ENCODE measurements around the gene APOF.
"Not testable (repeated sequence)": the region's sequence is repeated elsewhere in the genome, so short reads cannot be mapped to it uniquely, and the experiment has no call there.

APOF gene

DNA sequence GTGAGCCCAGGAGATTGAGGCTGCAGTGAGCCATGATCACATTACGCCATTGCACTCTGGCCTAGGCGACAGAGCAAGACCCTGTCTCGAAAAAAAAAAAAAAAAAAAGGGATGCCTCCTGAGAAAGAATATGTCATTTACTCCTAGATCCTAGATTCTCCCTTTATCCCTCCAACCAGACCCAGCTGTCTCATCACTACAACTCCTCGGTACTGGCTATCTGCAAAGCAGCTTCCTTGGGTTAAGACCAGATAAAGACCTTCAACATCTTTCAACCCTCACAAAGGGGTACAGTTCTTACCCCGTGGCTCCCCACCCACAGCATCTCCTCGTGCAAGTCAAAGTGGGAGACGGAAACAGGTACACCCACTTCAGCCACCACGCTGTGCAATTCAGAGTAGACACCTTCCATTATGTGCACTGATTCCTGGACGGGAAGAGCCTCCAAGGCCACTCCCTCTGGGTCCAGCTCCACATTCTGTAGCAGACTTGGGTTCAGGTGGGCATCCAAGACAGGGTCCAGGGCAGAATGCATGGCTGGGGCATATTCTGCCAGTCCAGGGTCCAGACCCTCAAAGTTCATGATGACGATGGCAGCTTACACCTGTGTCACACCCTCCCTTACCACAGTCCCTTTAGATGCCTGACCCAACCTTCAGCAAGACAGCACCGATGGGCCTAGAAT lies 30.0 kb downstream of the APOF start:
- no peak for DNase-seq (ENCODE audit: low read depth in 3 of 3)

DNA sequence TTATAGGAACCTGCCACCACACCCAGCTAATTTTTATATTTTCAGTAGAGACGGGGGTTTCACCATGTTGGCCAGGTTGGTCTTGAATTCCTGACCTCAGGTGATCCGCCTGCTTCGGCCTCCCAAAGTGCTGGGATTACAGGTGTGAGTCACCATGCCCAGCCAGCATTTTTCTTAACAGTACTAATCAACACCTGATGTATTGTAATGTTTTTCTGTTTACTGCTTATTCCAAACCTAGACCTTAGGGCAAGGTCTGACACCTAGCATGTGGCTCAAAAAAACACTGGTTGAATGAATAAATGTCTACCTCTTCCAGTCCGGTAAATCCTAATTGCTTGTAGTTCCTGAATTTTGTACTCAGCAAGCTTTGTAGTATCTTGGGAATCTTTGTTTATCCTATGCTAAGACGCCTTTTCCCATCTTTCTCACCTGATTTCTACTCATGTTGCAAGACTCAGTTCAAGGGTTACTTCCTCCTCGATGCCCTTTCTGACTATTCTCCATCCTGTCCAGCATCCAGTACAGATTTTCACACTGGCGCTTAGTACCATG lies 31.6 kb downstream of the APOF start:
- DNase-seq (ENCODE audit: low read depth in 3 of 3), result no peak

DNA sequence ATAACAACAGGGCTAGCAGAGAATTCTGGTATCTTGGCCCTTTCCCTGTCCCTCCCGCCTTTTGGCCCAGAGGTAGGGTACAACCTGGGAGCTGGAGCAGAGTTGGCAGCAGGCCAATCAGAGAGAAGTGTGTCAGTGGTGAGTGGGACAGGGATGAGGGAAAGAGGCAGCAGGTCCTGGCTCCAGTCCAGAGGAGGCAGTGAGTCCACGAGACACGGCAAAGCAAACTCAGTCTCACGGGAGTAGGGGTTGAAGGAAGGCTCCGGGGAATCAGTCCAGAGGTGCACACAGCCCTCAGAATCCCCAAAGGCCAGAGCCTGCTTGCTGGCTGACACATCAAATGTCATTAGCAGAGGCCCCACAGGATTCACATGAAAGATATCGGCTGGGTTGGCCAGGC lies 36.1 kb downstream of the APOF start:
- DNase-seq (ENCODE audit: low read depth in 3 of 3), result no peak

DNA sequence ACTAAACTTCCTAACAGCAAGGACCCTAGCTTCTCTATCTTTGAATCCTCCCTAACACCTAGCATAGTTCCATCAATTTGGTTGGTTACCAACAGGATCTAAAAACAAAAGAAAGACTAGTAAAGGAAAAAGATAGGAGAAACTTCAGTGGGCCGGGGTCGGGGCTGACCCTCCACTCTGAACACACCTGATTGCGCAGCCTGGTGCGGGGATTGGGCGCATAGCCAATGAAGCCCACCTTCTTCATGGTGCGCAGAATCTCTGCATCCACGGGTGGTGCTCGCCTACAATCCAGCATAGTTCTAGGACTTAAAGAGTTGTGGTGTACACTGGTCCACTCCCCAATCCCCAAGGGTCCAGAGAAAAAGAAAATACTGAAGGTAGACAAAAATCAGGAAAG lies 36.5 kb downstream of the APOF start:
- no peak for DNase-seq (ENCODE audit: low read depth in 3 of 3)

DNA sequence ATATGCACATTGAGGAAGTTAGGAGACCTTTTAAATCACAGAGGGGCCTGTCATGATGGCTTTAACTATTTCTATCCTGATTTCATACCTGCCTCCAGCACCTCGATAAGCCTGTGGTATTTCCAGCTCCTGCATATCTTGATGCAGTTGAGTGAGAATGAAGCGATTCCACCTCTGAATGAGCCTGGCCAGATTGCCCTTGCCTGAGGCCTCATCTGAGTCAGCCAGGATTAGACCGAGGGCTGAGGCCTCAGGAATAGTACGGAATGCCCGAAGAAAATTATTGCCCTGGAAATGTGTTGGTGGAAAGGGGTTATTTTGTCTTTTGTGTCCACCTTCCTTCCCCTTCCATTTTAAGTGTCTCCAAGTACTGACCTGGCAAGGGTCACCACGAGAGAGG lies 38.5 kb downstream of the APOF start:
- no peak for DNase-seq (ENCODE audit: low read depth in 3 of 3)

DNA sequence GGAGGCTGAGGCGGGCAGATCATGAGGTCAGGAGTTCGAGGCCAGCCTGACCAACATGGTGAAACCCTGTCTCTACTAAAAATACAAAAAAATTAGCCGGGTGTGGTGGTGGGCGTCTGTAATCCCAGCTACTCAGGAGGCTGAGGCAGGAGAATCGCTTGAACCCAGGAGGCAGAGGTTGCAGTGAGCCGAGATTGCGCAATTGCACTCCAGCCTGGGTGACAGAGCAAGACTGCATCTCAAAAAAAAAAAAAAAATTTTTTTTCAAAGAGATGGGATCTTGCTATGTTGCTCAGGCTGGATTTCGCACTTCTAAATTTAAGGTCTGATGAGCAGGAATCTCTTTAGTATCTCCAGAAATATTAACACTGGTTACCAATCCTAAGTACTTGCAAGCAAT lies 41.0 kb downstream of the APOF start:
- not testable (repeated sequence) for DNase-seq (ENCODE audit: low read depth in 3 of 3)

DNA sequence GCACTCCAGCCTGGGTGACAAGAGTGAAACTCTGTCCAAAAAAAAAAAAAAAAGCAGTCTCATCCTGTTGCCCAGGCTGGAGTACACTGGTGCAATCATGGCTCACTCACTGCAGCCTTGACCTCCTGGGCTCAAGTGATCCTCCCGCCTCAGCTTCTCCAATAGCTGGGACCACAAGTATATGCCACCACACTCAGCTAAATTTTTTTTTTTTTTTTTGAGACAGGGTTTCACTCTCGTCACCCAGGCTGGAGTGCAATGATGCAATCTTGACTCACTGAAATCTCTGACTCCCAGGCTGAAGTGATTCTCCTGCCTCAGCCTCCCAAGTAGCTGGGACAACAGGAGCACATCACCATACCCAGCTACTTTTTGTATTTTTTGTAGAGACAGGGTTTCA lies 41.6 kb downstream of the APOF start:
- no peak for DNase-seq (ENCODE audit: low read depth in 3 of 3)

DNA sequence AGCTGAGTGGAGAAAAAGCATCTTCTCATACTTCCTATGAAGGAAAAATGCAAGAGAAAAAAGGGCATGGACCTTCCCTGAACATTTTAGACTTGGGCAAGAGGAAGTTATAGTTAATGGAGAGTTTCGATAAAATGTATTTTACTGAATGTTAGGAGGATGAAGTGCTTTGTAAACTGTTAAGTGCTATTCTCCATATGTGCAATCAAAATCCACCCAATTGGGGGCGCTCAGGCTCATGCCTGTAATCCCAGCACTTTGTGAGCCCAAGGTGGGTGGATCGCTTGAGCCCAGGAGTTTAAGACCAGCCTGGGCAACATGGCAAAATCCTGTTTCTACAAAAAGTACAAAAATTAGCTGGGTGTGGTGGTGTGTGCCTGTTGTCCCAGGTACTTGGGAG lies 45.0 kb downstream of the APOF start:
- DNase-seq (ENCODE audit: low read depth in 3 of 3), result no peak

DNA sequence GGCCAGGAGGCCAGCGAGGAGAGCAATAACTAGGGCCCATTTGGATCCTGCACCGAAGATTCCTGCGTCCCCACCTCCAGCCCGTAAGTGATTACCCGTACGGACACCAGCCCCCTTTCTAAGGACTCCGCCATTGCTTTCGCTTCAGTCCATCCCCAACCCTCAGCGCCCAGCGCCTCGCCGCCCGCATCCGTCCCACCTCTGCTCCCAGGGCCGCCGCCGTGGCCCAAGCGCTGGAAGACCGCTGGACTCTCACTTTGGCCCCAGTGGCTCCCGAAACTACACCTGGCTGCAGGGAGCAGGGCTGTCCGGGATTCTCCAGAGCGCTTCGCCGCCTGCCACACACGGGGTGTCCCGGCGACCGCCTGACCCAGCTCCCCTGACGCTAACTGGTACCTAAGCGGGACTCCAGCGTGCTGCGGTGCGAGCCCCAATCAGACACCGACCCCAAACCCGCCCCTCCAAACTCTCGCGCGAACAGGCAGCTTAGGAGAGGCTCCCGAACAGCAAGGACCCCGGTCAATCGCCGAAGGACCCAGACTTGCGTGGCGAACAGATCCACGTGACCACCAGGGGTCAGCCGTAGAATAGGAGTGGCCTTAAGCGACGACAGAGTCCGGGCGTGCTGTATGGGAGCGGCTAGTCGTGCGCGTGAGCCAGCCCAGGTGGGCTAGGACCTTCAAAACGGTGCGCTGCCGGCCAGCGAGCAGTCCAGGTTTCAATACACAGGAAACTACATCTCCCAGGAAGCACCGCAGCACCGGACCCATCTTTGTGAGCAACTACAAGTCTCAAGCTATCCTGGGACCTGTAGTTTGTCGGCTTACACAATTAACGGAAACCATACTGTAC lies 46.8 kb downstream of the APOF start, which contains the start of gene CNPY2:
Gene CNPY2 (minus strand): TSS at position 367 of the 852 bp plus-strand sequence. CDS start 771 bp downstream, outside the sequence.
- peak; percentile 81 to 93 (median 89) for DNase-seq (ENCODE audit: low read depth in 3 of 3)

DNA sequence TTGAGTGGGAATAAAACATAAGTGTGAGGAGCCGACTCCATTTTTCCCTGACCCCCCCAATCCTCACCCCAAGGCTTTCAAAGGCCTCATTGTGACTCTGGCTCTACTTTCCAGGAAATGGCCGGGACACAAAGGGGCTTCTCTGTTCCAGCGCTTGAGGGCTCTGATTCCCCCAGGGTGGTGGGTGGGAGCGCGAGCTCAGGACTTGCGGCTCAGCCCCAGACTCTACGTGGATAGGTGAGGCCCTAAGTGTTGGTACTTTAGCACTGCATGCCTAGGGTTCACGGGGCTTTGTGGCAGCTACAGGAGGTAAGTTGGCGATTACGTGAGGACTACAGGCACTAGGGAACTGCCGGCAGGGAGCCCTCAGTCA lies 47.4 kb downstream of the APOF start:
- DNase-seq (ENCODE audit: low read depth in 3 of 3), result no peak

DNA sequence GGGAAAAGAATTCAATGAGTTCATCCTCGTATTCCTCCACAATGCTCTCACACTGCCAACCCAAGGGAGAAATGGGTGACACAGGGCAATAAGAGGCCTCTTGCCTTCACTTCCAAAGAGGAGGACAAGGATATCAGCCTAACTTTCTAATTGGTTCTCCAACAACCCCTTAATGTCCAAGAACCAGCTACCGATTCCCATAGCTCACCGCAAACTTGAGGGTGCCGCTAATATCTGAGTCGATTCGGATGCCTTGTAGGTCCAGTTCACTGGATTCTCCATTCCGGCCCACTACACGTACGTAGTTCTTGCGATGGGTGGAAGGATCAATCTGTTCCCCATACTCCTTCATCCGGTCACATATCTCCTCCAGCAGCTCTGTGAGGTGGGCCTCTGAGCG lies 51.7 kb downstream of the APOF start:
- no peak for DNase-seq (ENCODE audit: low read depth in 3 of 3)

All from stimulated activated CD4-positive, alpha-beta T cell treated with anti-CD3 and anti-CD28 coated beads, TNF-alpha, amount 100 ng/mL, for 48 hours (primary cell).